Measurements from ENCODE around the gene PTPN14. TPM values are rescaled to one million over a fixed set of nuclear protein-coding genes. Genes with fewer than 3 reads are reported as not detected.

Gene PTPN14
- total and polyA plus RNA-seq, 2 of the 8 experiments (the other 6 are each of a cell fraction or from before 2014, with no cell fraction given) = 14.4 to 93.6 TPM

DNA sequence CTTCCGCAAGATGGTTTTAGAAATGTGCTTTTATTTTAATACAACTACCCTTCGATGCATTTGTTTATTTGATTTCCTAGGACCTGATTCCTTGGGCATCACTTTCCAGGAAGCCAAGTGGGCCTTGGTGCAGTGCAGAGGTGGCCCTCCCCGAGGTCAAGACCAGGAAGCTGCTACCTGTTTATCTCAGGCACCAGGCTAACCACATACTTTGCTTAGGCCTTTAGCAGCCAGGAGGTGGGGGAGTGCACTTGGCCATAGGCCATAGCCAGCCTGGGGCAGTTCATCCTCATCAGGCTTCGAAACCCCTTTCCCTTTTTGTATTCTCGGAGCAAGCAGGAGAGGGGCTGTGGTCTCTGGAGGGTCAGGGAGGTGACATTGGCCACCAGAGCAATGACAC is 225.0 kb downstream of the PTPN14 start:
- Histone ChIP-seq H3K4me1 (replicated peaks in 1 of 4; ENCODE audit: control insufficient read depth in 3 of 4, insufficient read depth in 4 of 4, low read length in 3 of 4) (no peaks in the 10 kb centered on the region; a peak in 1 of 7 replicates), H3K9me3 (ENCODE audit: insufficient read depth in 2 of 2, low read depth in 1 of 2, low read length in 1 of 2) (no peaks in the 10 kb centered on the region), H3K36me3 (ENCODE audit: control insufficient read depth in 2 of 4, insufficient read depth in 4 of 4, low read length in 3 of 4) (no peaks in the 10 kb centered on the region), H3K23me2 (ENCODE audit: low read depth, low read length) (no peaks in the 10 kb centered on the region), H4K8ac (ENCODE audit: extremely low read depth, insufficient read depth, low read length) (no peak overlapping the region), H2AK5ac (ENCODE audit: low read depth, low read length) (no peak overlapping the region), H3K18ac (ENCODE audit: extremely low read depth, low read length) (no peak overlapping the region), H3K4me2 (ENCODE audit: insufficient read depth in 1 of 2, low read depth in 2 of 2, low read length in 2 of 2) (no peak overlapping the region), H2BK120ac (replicated peaks; ENCODE audit: low read depth, low read length) (no peak overlapping the region), H3K79me2 (ENCODE audit: control insufficient read depth in 1 of 2, insufficient read depth in 2 of 2, low read length in 2 of 2) (no peaks in the 10 kb centered on the region), H4K5ac (ENCODE audit: insufficient read length, low read depth, low read length) (no peak overlapping the region), H3K23ac (ENCODE audit: insufficient read length) (no peak overlapping the region), H3K4ac (replicated peaks; ENCODE audit: insufficient read length, low read depth, low read length) (no peak overlapping the region), H4K20me1 (replicated peaks in 1 of 2; ENCODE audit: control insufficient read depth in 1 of 2, insufficient read depth in 2 of 2, low read length in 2 of 2) (peaks cover 0 to 1% of the 10 kb centered on the region in 2 experiments), H2AFZ (ENCODE audit: low read length) (no peak overlapping the region), H2BK15ac (ENCODE audit: low read length) (no peak overlapping the region), H3K9ac (replicated peaks in 1 of 4; ENCODE audit: extremely low read depth in 1 of 4, low read depth in 3 of 4, low read length in 3 of 4) (no peak overlapping the region), H3K79me1 (ENCODE audit: low read depth, low read length) (no peaks in the 10 kb centered on the region), H4K91ac (replicated peaks; ENCODE audit: insufficient read length, low read length) (no peak overlapping the region), H2BK20ac (ENCODE audit: low read length) (no peak overlapping the region), H3K4me3 (ENCODE audit: extremely low read depth in 1 of 4, insufficient read depth in 2 of 4, low read depth in 3 of 4, low read length in 4 of 4) (no peak overlapping the region), H2BK12ac (ENCODE audit: low read depth, low read length) (no peak overlapping the region), H3K56ac (replicated peaks; ENCODE audit: insufficient read length, low read depth, low read length) (no peak overlapping the region), H2BK5ac (ENCODE audit: low read depth, low read length) (no peak overlapping the region), H3K14ac (ENCODE audit: insufficient read length) (no peak overlapping the region), H3K27ac (ENCODE audit: low read depth, low read length) (no peak overlapping the region), H3K27me3 (replicated peaks in 1 of 4; ENCODE audit: control insufficient read depth in 3 of 4, extremely low read depth in 1 of 4, insufficient read depth in 3 of 4, low read length in 3 of 4) (no peaks in the 10 kb centered on the region)
- FAIRE-seq = no peak
- WGBS, 2 experiments (ENCODE audit: extremely low coverage in 1 of 2, insufficient coverage in 1 of 2, insufficient read length in 1 of 2, insufficient replicate concordance in 2 of 2, low coverage in 1 of 2, low lambda C conversion rate in 2 of 2, missing lambda C conversion rate in 1 of 2) = 76% methylated on average over 5 of the region's 5 CpGs; no CpG with 5 or more reads in 1 of the 2 experiments
- no peak for DNase-seq (ENCODE audit: low read depth in 1 of 2, low spot score in 2 of 2)
- ChIA-PET POLR2A (ENCODE audit: partially characterized antibody) (interaction anchor here (1.8 kb wide), 1 partner anchor 9 kb away, joined by 11 read pairs; no protein-coding TSS in a partner anchor), CTCF (ENCODE audit: partially characterized antibody) (interaction anchor here (0.9 to 19.1 kb wide), 20 partner anchors 10 to 348 kb away, joined by 3 to 610 read pairs (median 94); partner anchors contain the start of gene SMYD2)
- TF ChIP-seq EP300 (IDR thresholded peaks at IDR 0.05; ENCODE audit: borderline replicate concordance in 1 of 2, low read depth in 2 of 2, low read length in 2 of 2) (no peak), RAD21 (IDR thresholded peaks at IDR 0.05 in 1 of 2, conservative IDR thresholded peaks at IDR 0.05 in 1 of 2; ENCODE audit: low read depth in 2 of 2, low read length in 2 of 2) (peak in 1 of 2 experiments; percentile 19; a peak in 1 of 4 replicates)
